Mucosa of stomach (tissue), 1 donor: ENCODE results near the gene ZNF438.

Source experiments
- H3K27me3 ChIP-seq: one replicate; pipeline ENCODE4 v1.7.0; 2013; ENCODE audit warnings: mild to moderate bottlenecking, low read length; ENCODE audit not compliant: control insufficient read depth, insufficient read depth
- H3K36me3 ChIP-seq: one replicate; pipeline ENCODE4 v1.7.0; 2013; ENCODE audit warnings: low read length; ENCODE audit not compliant: control insufficient read depth, insufficient read depth
- H3K4me1 ChIP-seq: one replicate; pipeline ENCODE4 v1.7.0; 2013; ENCODE audit warnings: mild to moderate bottlenecking, low read length; ENCODE audit not compliant: control insufficient read depth, insufficient read depth
- H3K4me3 ChIP-seq: one replicate; pipeline ENCODE4 v1.7.0; 2013; ENCODE audit warnings: low read length
- H3K9ac ChIP-seq: one replicate; pipeline ENCODE4 v1.7.0; 2013; ENCODE audit warnings: mild to moderate bottlenecking, low read length, moderate library complexity
- H3K9me3 ChIP-seq: one replicate; pipeline ENCODE4 v1.7.0; 2013; ENCODE audit warnings: mild to moderate bottlenecking, low read length, moderate library complexity; ENCODE audit not compliant: control insufficient read depth
- donor health status: Pancreatic carcinoma.

The ZNF438 gene, protein sequence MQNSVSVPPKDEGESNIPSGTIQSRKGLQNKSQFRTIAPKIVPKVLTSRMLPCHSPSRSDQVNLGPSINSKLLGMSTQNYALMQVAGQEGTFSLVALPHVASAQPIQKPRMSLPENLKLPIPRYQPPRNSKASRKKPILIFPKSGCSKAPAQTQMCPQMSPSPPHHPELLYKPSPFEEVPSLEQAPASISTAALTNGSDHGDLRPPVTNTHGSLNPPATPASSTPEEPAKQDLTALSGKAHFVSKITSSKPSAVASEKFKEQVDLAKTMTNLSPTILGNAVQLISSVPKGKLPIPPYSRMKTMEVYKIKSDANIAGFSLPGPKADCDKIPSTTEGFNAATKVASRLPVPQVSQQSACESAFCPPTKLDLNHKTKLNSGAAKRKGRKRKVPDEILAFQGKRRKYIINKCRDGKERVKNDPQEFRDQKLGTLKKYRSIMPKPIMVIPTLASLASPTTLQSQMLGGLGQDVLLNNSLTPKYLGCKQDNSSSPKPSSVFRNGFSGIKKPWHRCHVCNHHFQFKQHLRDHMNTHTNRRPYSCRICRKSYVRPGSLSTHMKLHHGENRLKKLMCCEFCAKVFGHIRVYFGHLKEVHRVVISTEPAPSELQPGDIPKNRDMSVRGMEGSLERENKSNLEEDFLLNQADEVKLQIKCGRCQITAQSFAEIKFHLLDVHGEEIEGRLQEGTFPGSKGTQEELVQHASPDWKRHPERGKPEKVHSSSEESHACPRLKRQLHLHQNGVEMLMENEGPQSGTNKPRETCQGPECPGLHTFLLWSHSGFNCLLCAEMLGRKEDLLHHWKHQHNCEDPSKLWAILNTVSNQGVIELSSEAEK

DNA sequence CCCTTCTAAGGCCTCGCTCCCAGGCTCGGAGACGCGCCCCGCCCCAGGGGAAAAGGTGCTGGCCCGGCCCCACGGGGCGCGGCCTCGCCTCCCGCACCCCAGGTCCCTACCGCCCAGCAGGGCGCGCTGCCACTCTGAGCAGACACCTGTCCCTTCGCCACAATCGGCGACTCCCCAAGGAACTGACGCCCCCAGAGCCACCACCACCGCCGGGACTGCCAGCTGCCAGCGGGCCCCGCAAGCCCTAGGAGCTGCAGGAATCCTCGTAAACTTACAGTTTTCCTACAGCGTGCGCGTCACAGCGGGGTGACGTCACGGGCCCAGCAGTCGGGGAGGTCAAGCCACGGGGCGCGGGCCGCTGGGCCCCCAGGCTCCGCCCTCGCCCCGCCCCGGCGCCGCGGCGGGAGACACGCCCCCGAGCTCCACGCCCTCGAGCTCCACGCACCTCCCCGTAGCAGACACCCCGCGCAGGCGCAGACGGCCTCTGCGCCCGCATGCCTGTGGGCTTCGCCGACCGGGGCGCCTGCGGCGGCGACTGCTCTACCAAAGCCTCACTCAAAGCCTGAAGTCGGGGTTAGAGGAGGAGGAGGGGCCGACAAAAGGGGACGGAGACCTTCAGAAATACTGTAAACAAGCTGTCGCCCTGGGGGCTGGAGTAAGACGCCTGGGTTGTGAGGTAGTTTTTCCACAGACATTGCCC lies at the start of gene ZNF438:
Gene ZNF438, minus strand, starts transcription at position 308 of the 700 bp plus-strand sequence. CDS start 154,831 bp downstream, outside the sequence.
- Histone ChIP-seq H3K36me3 (no peaks in the 10 kb centered on the region), H3K9ac (peak within 1 kb of the TSS; percentile 97), H3K4me1 (peaks cover 17% of the 10 kb centered on the region), H3K27me3 (no peaks in the 10 kb centered on the region), H3K9me3 (no peaks in the 10 kb centered on the region), H3K4me3 (peak within 1 kb of the TSS; percentile 43)

DNA sequence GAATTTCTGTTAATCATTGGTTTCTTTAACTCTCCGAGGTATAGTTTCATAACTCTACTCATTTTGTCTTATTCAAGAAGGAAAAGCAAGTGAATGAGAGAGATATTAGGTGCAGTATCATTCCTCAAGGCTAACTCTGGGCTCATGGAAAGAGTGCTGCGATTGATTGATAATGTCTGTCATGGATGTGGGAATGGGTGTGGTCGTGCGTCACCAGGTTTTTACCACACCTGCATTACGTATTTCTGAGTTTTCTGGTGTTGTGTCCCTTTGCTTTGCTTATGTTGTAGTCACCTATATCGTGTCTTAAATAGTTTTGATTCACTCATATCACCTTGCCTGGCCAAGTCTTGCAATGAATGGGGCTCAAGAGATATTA lies 44.9 kb upstream of the ZNF438 start:
- Histone ChIP-seq H3K27me3 (no peaks in the 10 kb centered on the region), H3K9me3 (no peaks in the 10 kb centered on the region), H3K9ac (no peak overlapping the region), H3K4me3 (no peak overlapping the region), H3K36me3 (no peaks in the 10 kb centered on the region), H3K4me1 (no peaks in the 10 kb centered on the region)

DNA sequence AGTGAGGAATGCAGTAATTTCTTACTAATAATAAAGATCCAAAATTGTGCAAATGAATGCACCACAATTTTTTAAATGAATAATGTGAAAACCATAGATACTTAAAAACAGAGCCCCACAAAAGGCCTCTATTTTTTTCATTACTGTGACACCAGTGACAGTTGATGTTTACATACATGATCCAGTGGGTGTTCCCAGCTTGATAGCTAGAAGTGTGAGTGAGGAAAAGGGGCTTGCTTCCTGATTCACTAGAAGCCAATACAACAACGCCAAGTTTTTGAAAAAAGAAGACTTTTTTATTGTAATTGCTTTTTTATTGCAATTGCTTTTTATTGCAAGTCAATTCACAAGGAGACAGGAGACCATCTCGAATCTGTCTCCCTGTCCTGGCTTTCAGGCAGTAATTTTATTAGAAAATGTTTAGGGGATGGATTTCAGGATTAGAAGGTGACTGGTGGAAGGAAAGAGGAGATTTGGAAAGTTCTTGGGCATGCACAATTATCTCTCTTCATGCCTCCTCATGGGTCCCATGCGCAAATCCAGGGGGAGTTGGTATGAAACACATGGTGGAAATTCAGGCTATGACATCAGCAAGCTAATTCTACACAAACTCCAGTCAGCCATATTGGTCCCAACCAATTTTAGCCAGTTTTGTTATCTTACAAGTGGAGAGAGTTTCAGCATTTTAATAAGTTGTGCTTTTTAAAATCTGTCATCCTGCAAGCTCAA lies 44.4 kb upstream of the ZNF438 start:
- Histone ChIP-seq H3K36me3 (no peaks in the 10 kb centered on the region), H3K4me3 (no peak overlapping the region), H3K4me1 (no peaks in the 10 kb centered on the region), H3K9ac (no peak overlapping the region), H3K27me3 (no peaks in the 10 kb centered on the region), H3K9me3 (no peaks in the 10 kb centered on the region)

DNA sequence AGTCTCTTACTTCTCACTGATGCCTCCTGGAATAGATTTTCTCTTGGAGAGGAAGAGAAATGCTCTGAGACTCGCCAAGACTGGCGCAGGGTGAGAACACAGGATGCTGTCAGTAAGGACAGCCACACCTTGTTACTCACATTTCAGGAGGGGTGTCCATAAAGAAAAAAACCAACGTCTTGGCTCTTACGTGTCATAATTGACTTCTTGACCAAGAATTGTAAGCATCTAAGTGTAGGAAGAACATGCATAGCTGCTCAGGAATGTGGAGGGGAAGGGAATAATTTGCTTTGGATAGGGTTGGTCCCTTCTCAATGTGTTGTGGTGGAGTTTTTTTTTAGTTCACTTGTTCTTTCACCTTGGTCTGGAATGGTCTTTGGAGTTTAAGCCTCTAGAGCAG lies 43.8 kb upstream of the ZNF438 start:
- Histone ChIP-seq H3K9me3 (no peaks in the 10 kb centered on the region), H3K36me3 (no peaks in the 10 kb centered on the region), H3K9ac (no peak overlapping the region), H3K4me1 (no peaks in the 10 kb centered on the region), H3K4me3 (no peak overlapping the region), H3K27me3 (no peaks in the 10 kb centered on the region)

DNA sequence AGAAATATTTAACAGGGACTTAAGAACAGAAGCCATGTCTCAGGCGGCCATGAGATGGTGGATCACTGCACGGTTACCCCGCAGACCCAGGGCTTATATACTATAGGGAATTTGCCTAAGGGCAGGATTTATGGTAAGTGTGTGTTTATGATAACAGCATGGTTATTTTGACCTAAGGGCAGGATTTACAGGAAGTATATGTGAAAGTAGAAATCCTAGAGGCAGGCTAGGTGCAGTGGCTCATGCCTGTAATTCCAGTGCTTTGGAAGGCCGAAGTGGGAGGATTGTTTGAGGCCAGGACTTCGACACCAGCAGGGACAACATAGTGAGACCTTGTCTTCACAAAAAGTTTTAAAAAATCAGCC lies 43.0 kb upstream of the ZNF438 start:
- no peaks in the 10 kb centered on the region for H3K4me1 ChIP-seq

DNA sequence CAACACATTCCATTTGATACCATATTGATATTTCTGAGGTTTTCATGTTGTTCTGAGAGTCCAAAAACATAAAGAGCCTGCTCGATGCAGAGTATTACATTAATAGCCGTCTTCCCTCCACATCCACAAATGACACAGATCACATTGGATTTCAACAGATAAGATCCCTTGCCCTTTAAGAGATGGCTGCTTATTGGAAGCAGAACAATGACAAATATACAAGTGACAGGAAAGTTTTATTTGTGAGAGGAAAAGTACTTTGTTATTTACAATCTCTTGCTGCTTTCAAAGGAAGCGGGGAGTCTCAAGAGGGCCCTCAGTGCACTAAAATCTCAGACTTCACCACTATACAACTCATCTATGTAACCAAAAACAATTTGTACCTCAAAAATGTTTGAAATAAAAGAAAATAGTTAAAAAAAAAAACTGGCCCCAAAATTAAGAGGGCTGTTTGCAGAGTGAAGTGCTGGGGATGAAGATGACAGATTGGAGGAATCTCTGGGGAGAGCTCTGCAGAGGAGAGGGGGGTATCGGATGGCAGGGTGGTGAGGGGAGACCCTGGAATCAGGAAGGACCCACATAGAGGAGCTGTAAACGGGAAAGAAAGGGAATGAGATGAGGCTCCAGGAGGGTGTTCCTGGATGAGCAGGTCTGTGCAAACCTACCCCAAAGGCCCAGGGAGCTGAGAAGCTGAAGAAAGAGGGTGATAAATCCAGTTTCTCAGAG lies 42.5 kb upstream of the ZNF438 start:
- no peaks in the 10 kb centered on the region for H3K36me3 ChIP-seq
- no peaks in the 10 kb centered on the region for H3K9me3 ChIP-seq
- no peaks in the 10 kb centered on the region for H3K27me3 ChIP-seq
- H3K4me1 ChIP-seq: no peaks in the 10 kb centered on the region
- H3K4me3 ChIP-seq: no peak overlapping the region
- no peak overlapping the region for H3K9ac ChIP-seq

More for the DNA sequence above, 43.0 kb upstream of the ZNF438 start:
- Histone ChIP-seq H3K27me3 (no peaks in the 10 kb centered on the region), H3K4me3 (no peak overlapping the region), H3K9ac (no peak overlapping the region), H3K36me3 (no peaks in the 10 kb centered on the region), H3K9me3 (no peaks in the 10 kb centered on the region)

DNA sequence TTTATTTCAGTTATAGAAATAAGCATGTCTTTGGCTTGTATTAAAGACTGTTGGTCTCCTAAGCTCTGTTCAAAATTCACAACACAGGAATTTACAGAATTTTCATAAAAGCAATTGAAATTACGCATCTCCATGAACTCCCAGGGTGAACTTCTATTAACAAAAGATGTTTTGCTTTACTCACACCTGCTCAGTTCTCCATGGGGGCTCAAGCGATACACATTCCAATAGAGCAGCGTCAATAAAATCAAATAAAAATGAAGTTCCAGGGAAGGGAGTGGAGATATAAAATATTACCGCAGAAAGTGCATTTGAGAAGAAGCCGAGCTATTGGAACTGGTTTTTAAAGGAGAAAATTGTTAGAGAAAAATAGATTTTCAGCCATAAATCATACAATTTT lies 41.5 kb upstream of the ZNF438 start:
- Histone ChIP-seq H3K27me3 (no peaks in the 10 kb centered on the region), H3K36me3 (no peaks in the 10 kb centered on the region), H3K4me3 (no peak overlapping the region), H3K4me1 (no peaks in the 10 kb centered on the region), H3K9ac (no peak overlapping the region), H3K9me3 (no peaks in the 10 kb centered on the region)

DNA sequence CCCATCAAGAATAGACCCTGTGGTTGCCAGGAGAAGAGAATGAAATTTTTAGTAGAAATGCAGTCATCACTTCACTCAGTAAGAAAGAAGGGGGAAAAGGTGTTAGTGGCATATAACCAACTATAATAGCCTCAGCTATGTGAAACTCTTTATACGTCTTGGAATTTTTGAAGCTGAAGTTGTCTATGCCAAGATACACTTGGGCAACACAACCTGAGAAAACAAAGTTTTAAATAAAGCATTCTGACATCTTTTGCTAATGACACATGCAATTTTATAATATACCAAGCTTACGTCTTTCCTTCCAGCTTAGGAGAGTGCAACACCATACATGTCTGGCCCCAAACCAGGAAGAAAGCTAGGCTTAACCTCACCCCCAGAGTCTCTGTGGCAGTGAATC lies 40.8 kb upstream of the ZNF438 start:
- Histone ChIP-seq H3K4me1 (no peaks in the 10 kb centered on the region), H3K4me3 (no peak overlapping the region), H3K9me3 (no peaks in the 10 kb centered on the region), H3K27me3 (no peaks in the 10 kb centered on the region), H3K9ac (no peak overlapping the region), H3K36me3 (no peaks in the 10 kb centered on the region)

DNA sequence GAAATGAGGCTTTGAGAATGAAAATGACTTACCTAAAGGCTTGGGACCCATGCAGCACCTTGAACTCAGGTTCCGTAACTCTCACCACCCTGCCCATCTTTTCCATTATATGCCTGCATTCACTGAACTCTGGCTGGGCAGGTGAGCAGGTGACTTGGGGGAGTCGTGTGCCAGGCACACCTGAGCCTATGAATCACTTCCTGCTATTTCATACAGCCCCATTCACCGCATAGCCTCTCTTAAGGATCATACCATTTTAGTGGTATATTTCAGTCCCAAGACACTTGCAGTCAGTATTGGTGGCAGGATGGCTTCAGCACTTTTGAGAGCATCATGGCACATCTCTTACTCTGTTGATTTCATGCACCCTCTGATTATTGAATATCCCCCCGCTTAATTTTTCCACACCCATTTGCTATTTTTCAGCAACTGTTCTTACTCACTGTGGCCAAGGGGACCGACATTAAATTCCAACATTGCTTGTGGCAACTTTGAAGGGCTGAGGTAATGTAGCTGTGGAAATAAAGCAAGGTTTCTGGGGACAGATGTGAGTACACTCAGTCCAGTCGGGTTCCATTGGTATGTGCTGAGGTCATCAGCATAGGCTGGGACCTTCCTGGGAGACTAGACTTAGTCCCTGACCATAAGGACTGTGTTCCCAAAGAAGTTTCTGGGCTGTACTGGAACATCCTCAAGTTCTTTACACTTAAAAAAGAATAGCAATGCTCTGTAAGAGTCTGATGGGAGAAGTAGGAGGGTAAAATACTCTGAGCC lies 39.8 kb upstream of the ZNF438 start:
- no peak overlapping the region for H3K4me3 ChIP-seq
- no peaks in the 10 kb centered on the region for H3K36me3 ChIP-seq
- H3K9ac ChIP-seq: no peak overlapping the region

DNA sequence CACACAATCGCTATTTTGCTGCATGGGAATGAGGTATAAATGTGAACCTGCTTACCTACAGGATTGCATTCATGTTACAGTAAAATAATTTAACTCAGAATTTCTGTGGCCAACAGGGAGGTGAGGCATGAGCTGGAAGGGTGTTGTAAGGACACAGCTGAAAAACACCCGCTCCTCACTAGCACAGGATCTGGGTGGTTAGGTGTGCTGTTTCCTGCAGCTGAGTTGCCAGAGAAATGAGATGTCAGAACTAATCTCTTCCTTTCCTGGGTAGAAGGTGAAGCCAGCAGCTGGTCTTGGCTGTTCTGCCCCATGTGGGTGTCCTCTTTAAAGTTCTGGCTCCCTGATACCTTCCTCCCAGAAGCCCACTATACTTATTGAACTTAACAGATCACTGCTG lies 39.0 kb upstream of the ZNF438 start:
- Histone ChIP-seq H3K9ac (no peak overlapping the region), H3K4me3 (no peak overlapping the region), H3K9me3 (no peaks in the 10 kb centered on the region), H3K36me3 (no peaks in the 10 kb centered on the region), H3K4me1 (no peaks in the 10 kb centered on the region), H3K27me3 (no peaks in the 10 kb centered on the region)

More for the DNA sequence above, 39.8 kb upstream of the ZNF438 start:
- Histone ChIP-seq H3K9me3 (no peaks in the 10 kb centered on the region), H3K27me3 (no peaks in the 10 kb centered on the region), H3K4me1 (no peaks in the 10 kb centered on the region)
